Astrocyte of the spinal cord (primary cell): ENCODE data around the gene PLCH2.

Experiments used
- DNase-seq: peaks from one replicate; pipeline ENCODE4 v3.0.0; 2011; ENCODE audit warnings: low read depth, low spot score
- H3K4me3 ChIP-seq: 2 replicates; pipeline ENCODE4 v1.5.1; 2011; ENCODE audit warnings: low read depth, mild to moderate bottlenecking, low read length, moderate library complexity
- in situ Hi-C: cut with HindIII; loops from 2 replicates; pipeline ENCODE4 v1.10.0; 2017; ENCODE audit warnings: low sequenced_read_pairs
- TF ChIP-seq, protein P1 (sequence below): IDR thresholded peaks from 2 replicates; pipeline ENCODE4 v1.5.1; 2012; ENCODE audit warnings: low read depth, mild to moderate bottlenecking, low read length, inconsistent platforms

Gene PLCH2

DNA sequence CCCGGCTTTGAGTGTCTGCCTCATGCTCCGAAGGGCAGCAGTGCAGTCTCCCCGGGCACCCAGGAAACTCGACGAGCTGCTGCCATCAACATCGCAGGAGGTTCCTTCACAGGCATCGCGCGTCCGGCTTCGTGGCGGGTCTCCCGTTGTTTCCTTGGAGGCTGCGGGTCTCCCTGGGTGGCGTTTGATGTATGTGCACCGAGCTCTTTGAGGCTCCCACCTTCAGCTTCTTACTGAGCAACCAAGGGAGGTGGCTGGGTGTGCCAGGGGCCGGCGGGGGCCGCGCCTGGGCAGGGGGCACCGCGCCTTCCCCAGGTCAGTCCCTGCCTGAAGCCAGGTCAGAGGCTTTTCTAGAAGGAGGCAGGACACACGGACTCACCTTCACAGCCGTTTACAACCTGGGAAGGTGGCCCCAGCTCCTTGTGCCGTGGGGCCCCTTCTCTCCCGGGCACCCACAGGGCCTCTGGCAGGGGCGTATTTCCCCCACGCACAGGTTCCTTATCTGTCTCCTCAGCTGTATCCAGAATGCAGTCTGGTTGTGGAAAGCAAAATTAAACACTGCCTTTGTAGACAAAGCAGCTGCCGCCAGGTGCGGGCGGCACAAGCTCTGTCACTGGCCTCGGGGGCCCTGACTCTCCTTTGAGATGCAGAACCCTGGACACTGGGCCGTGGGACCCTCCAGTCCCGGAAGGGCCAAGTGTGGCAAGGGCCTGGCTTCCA, 42.0 kb upstream of the PLCH2 start:
- in situ Hi-C loops: no loop called here
- H3K4me3 ChIP-seq: no peak overlapping the region
- DNase-seq: no peak
- TF ChIP-seq, protein P1, sequence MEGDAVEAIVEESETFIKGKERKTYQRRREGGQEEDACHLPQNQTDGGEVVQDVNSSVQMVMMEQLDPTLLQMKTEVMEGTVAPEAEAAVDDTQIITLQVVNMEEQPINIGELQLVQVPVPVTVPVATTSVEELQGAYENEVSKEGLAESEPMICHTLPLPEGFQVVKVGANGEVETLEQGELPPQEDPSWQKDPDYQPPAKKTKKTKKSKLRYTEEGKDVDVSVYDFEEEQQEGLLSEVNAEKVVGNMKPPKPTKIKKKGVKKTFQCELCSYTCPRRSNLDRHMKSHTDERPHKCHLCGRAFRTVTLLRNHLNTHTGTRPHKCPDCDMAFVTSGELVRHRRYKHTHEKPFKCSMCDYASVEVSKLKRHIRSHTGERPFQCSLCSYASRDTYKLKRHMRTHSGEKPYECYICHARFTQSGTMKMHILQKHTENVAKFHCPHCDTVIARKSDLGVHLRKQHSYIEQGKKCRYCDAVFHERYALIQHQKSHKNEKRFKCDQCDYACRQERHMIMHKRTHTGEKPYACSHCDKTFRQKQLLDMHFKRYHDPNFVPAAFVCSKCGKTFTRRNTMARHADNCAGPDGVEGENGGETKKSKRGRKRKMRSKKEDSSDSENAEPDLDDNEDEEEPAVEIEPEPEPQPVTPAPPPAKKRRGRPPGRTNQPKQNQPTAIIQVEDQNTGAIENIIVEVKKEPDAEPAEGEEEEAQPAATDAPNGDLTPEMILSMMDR: no peak

DNA sequence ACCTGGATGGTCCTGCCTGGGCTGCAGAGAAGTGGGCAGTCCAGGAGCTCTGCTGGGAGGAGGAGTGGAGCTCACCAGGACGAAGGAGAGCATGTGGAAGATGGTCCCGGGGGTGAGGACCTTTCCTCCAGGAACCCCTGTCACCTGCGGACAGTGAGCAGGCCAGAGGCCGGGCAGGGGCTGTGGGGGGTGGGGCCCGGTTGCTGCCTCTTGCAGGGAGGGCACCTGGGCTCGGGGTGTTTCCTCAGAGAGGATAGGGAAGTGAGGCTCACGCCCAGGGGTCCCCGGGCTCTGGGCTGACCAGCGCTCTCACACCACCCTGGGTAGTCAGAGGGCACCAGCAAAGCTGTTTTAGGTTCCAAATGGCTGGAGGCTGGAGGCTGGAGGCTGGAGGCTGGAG, 41.0 kb upstream of the PLCH2 start:
- no peak for DNase-seq
- TF ChIP-seq, protein P1: no peak
- in situ Hi-C loops: no loop called here
- H3K4me3 ChIP-seq: no peak overlapping the region

DNA sequence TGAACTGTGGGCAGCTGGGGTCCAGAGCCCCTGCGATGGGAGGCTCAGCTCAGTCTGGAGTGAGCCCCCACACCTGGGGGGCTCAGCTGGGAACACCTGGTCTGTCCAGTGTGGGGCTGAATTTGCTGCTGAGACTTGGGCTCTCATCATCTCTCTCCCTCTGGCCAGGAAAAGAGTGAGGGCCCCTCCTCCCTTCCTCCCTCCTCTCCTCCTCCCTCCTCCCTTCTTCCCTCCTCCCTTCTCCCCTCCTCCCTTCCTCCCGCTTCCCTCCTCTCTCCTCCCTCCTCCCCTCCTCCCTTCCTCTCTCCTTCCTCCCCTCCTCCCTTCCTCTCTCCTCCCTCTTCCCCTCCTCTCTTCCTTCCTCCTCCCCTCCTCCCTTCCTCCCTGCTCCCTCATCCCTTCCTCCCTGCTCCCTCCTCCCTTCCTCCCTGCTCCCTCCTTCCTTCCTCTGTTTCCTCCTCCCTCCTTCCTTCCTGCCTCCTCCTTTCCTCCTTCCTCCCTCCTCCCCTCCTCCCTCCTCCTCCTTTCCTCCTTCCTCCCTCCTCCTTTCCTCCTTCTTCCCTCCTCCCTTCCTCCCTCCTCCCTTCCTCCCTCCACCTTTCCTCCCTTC, 40.2 kb upstream of the PLCH2 start:
- no peak for DNase-seq
- TF ChIP-seq, protein P1: no peak
- H3K4me3 ChIP-seq: no peak overlapping the region
- in situ Hi-C loops: no loop called here

DNA sequence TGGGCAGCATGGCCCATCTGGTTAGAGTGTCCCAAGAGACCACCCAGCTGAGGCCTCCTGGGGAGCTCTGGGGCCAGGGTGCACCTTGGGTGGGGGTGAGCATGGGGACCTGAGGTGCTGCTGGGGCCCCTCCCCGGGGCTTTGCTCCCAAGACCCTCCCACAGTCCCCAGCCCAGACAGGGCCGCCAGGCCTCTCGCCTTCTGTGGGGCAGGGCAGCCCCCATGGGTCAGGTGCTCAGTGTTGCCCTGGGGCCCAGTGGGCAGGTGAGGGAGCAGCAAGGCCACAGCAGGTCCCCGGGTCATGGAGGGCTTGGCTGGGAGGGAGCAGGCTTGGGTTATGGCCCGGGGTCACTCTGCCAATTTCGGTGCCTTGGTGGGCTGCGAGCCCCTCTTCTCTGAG, 39.2 kb upstream of the PLCH2 start:
- H3K4me3 ChIP-seq: no peak overlapping the region
- no peak for DNase-seq
- in situ Hi-C loops: no loop called here
- TF ChIP-seq, protein P1: no peak

DNA sequence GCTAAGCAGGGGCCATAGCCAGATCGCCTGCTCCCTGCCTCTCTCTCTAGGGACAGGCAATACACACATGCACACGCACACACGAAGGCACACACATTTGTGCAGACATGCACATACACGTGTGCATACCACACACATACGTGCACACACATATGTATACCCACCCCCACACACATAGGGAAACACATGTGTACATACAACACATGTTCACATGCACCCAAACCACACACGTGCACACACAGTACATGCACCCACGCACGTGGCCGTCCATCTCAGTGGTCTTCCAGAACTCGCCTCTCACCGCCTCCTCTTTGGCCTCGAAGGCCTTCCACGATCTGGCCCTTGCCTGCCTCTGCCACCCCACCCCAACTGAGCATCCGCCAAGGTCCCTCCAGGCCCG, 38.5 kb upstream of the PLCH2 start:
- in situ Hi-C loops: no loop called here
- DNase-seq: no peak
- H3K4me3 ChIP-seq: no peak overlapping the region
- TF ChIP-seq, protein P1: no peak

DNA sequence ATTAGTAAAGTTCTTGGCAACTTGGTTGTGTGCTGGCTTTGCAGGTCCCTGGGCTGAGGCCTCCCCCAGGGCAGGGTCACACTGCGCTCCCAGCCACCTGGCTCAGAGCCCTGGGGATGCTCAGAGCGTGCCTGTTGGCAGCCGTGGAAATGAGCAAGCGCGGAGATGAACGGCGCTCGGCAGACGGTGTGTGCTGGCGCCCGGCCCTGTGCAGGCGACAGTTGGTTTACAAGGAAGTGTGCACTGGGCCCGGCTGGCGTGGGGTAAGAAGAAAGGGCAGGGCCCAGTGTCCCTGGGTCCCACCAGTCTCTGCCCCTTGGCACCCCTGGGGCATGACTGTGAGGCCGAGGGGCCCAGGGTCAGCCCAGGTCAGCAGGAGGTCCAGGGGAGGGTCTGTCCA, 38.1 kb upstream of the PLCH2 start:
- in situ Hi-C loops: no loop called here
- TF ChIP-seq, protein P1: no peak
- H3K4me3 ChIP-seq: no peak overlapping the region
- no peak for DNase-seq
